GM12891 (cell line): ENCODE results near the gene CCDC167.

Source experiments
- PAX5 ChIP-seq: IDR thresholded peaks from 2 replicates; pipeline ENCODE4 v1.6.1; 2011; ENCODE audit warnings: low read length, moderate library complexity, mild to moderate bottlenecking; ENCODE audit not compliant: insufficient read depth, severe bottlenecking
- POLR2A ChIP-seq: IDR thresholded peaks from 2 replicates; pipeline ENCODE4 v1.6.1; 2011; ENCODE audit warnings: low read depth, low read length, control low read depth
- POLR2AphosphoS5 ChIP-seq: IDR thresholded peaks from 2 replicates; pipeline ENCODE4 v1.6.1; 2011; ENCODE audit warnings: low read depth, low read length, control low read depth
- POU2F2 ChIP-seq: IDR thresholded peaks from 2 replicates; pipeline ENCODE4 v1.6.1; 2011; ENCODE audit warnings: low read depth, mild to moderate bottlenecking, control low read depth, low read length, moderate library complexity
- SPI1 ChIP-seq: IDR thresholded peaks from 2 replicates; pipeline ENCODE4 v1.6.1; 2011; ENCODE audit warnings: low read depth, low read length, control low read depth
- TAF1 ChIP-seq: IDR thresholded peaks from 2 replicates; pipeline ENCODE4 v1.6.1; 2011; ENCODE audit warnings: low read depth, low read length, control low read depth

GRCh38 chr6:37537548-37537947 is 37.9 kb upstream of the CCDC167 start:
- TF ChIP-seq POLR2A = no peak
- no peak for TF ChIP-seq TAF1
- TF ChIP-seq POU2F2 = no peak
- TF ChIP-seq POLR2AphosphoS5 = no peak
- TF ChIP-seq SPI1 = no peak
- no peak for TF ChIP-seq PAX5
